NT2/D1 (cell line): ENCODE measurements around the gene RABEP2.

Experiments used
- SUZ12 ChIP-seq: IDR thresholded peaks from 2 replicates; pipeline ENCODE4 v1.6.1; 2011; ENCODE audit not compliant: insufficient read length, insufficient read depth; ENCODE audit errors: extremely low read depth
- YY1 ChIP-seq: IDR thresholded peaks from 2 replicates; pipeline ENCODE4 v1.6.1; 2011; ENCODE audit not compliant: insufficient read length, insufficient read depth
- ZNF274 ChIP-seq: IDR thresholded peaks from 2 replicates; pipeline ENCODE4 v1.6.1; 2011; ENCODE audit warnings: mild to moderate bottlenecking, low read depth, low read length

DNA sequence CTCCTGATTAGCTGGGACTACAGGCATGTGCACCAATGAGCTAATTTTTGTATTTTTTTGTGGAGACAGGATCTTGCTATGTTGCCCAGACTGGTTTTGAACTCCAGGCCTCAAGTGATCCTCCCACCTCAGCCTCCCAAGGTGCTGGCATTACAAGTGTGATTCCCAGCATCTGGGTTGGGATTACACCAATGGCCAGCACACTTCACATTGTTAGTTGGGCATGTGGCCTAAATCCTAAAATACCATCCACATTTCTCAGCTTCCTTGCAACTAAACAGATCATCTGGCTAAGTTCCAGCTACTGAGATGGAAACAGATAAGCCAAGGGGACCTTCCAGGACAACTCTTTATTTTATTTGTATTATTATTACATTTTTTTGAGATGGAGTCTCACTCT lies 9.9 kb downstream of the RABEP2 start:
- TF ChIP-seq YY1 (no peak), ZNF274 (no peak), SUZ12 (no peak)
